ENCODE measurements around the gene LBP. TPM values are rescaled to one million over a fixed set of nuclear protein-coding genes. Genes with fewer than 3 reads are reported as not detected.
A peak's percentile ranks its signal among the peaks of the same experiment; 100 is the strongest.

Gene LBP
- total RNA-seq, 1 donor from 2014 or later = not detected

DNA sequence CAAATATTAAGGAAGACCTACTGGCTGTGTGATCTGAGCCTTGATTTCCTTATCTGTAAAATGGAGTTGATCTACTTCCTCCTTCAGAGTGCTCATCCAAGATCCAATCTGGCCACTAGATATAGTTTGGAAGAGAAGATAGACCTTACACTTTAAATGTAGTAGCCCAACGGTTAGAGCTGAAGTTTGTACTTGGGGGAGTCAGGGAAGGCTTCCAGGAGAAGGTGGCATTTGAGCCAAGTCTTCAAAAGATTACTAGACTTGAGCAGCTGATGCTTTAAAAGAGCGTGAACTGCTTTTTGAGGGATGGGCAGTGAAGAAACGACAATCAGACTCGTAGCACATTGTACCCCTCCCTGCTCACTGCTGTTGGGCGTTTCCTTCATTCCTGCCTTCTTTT lies 3.6 kb downstream of the LBP start:
- intact Hi-C loops (cut with micrococcal nuclease) = no loop called here
- Mint-ChIP-seq H3K36me3 (ENCODE audit: low read depth) (no peaks in the 10 kb centered on the region), H3K9me3 (no peaks in the 10 kb centered on the region), H3K4me1 (peaks cover 2% of the 10 kb centered on the region), H3K27ac (no peak overlapping the region), H3K4me3 (no peak overlapping the region), H3K27me3 (no peaks in the 10 kb centered on the region)
- DNase-seq = no peak

DNA sequence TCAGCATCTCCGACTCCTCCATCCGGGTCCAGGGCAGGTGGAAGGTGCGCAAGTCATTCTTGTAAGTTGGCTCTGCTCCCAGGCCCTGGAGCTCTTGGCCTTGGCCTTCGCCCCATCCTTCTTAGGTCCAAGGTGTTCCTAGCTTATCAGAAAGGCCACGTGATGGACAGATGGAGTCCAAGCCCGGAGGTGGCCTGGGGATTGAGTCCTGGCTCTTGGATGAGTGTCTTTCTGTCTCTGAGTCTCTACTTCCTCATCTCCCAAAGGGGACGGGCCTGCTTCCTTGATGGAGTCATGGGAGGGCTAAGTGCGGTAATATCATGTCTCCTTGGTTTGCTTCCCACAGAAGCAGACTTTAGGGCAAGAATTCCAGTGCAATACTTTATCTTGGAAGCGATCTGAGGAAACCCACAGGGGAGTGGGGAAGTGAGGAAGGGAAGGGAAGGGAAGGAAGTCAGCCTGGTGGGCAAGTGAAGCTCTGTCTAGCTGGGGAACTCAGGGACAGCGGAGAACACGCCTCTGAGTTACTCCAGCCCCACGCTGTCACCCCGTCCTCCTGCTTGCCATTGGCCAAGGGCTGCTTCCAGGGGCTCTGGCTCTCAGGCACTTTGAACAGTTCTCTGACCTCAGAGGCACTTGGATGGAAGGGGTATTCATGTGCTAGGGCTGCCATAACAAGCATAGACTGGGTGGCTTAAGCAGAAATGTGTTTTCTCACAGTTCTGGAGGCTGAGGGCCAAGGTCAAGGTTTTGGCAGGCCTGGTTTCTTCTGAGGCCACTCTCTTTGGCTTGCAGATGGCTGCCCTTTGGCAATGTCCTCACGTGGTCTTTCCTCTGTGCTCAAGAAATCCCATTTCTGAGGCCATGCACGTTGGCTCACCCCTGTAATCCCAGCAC lies 4.8 kb downstream of the LBP start:
- peaks cover 2% of the 10 kb centered on the region for H3K4me1 Mint-ChIP-seq
- H3K27me3 Mint-ChIP-seq = no peaks in the 10 kb centered on the region
- no peaks in the 10 kb centered on the region for H3K9me3 Mint-ChIP-seq

DNA sequence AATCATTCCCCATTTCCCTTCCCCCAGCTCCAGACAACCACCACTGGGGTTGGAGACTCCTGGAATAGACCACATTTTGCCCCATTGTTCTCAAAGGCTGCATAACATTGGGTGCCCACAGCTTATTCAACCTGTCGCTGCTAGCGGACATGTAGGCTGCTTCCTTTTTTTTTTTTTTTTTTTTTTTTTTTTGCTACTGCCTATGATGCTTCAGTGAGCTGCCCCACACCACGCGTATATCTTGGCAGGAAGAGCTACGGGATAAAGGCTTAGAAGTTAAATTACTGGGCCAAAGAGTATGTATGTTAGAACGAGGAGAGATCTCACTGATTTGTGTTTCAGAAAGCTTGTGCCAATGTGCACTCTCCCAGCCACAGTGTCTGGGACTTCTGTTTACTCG lies 7.0 kb downstream of the LBP start:
- intact Hi-C loops (cut with micrococcal nuclease) = no loop called here
- Mint-ChIP-seq H3K9me3 (no peaks in the 10 kb centered on the region), H3K4me1 (peaks cover 6% of the 10 kb centered on the region), H3K27me3 (no peaks in the 10 kb centered on the region), H3K36me3 (ENCODE audit: low read depth) (no peaks in the 10 kb centered on the region), H3K4me3 (no peak overlapping the region), H3K27ac (no peak overlapping the region)
- DNase-seq = no peak

More for the DNA sequence above, 4.8 kb downstream of the LBP start:
- Mint-ChIP-seq H3K4me3 (no peak overlapping the region), H3K36me3 (ENCODE audit: low read depth) (no peaks in the 10 kb centered on the region), H3K27ac (no peak overlapping the region)
- intact Hi-C loops (cut with micrococcal nuclease) = no loop called here
- DNase-seq = no peak

DNA sequence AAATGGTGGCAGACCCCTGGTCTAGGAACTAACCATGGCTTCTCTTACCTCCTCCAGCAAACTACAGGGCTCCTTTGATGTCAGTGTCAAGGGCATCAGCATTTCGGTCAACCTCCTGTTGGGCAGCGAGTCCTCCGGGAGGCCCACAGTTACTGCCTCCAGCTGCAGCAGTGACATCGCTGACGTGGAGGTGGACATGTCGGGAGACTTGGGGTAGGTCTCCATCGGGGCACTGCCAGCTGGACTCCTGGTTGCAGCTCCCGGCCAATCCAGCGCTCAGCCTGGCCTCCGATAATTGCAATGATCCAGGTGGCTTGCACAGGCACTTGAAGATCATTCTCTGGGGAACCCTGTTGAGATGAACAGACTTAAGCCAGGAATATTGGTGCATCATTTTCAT lies 7.9 kb downstream of the LBP start:
- Mint-ChIP-seq H3K4me1 (peaks cover 6% of the 10 kb centered on the region), H3K9me3 (no peaks in the 10 kb centered on the region), H3K36me3 (ENCODE audit: low read depth) (no peaks in the 10 kb centered on the region), H3K27me3 (no peaks in the 10 kb centered on the region), H3K27ac (no peak overlapping the region), H3K4me3 (no peak overlapping the region)
- no peak for DNase-seq
- intact Hi-C loops (cut with micrococcal nuclease) = no loop called here

DNA sequence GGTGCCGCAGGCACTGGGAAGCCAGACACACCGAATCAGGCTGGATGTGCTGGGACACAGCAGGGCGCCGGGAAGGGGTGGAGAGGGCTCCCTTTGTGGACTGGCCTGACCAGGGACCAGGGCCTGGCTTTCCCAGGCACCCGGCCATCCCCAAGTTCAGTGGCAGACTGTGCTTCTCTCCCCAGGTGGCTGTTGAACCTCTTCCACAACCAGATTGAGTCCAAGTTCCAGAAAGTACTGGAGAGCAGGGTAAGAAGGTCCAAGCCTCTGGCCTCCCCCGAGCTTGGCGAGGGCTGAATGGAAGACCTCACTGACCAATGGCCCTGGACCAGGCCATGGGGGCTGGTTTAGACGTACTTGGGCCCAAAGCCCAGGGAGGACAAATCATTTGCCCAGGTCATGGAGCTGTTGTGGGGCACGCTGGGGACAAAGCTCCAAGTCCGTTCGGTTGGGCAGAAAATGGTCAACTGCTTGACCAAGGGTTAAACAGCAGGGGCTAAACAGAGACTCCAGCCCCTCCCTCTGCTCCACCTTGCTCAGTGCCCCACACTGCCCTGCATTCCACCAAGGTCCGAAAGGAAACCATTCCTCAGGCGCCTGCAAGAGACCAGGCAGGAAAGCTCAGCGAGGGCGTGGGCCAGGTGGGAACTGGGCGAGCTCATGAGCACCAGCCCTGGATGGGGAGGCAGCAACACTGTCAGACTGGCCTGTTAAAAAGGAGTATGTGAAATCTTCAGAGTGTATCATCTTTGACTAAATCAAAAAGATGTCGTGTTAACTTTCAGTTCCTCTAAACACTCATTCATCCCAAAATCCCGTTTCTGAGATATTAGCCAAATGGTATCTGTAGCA lies 9.1 kb downstream of the LBP start:
- H3K36me3 Mint-ChIP-seq (ENCODE audit: low read depth) = no peaks in the 10 kb centered on the region
- peak overlapping the region; percentile 15 for H3K27ac Mint-ChIP-seq
- no peak for DNase-seq
- intact Hi-C loops (cut with micrococcal nuclease) = no loop called here
- peaks cover 6% of the 10 kb centered on the region for H3K4me1 Mint-ChIP-seq
- no peaks in the 10 kb centered on the region for H3K9me3 Mint-ChIP-seq
- no peaks in the 10 kb centered on the region for H3K27me3 Mint-ChIP-seq
- no peak overlapping the region for H3K4me3 Mint-ChIP-seq

DNA sequence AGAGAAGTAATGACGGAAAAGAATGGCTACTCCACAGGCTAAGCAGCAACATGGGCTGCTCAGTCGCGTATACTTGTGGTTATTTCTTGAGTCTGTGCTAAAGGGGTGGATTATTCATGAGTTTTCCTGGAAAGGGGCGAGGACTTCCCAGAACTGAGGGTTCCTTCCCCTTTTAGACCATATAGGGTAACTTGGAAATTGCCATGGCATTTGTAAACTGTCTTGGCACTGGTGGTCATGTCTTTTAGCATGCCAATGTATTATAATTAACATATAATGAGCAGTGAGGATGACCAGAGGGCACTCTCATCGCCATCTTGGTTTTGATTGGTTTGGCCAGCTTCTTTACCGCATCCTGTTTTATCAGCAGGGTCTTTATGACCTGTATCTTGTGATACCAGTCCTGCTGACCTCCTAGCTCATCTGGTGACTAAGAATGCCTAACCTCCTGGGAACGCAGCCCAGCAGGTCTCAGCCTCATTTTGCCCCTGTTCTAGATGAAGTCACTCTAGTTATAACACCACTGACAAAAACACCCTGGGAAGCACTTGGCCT lies 11.4 kb downstream of the LBP start:
- Mint-ChIP-seq H3K4me1 (peaks cover 6% of the 10 kb centered on the region), H3K4me3 (no peak overlapping the region), H3K36me3 (ENCODE audit: low read depth) (no peaks in the 10 kb centered on the region), H3K27ac (no peak overlapping the region), H3K9me3 (no peaks in the 10 kb centered on the region), H3K27me3 (no peaks in the 10 kb centered on the region)
- DNase-seq = no peak
- intact Hi-C loops (cut with micrococcal nuclease) = no loop called here

DNA sequence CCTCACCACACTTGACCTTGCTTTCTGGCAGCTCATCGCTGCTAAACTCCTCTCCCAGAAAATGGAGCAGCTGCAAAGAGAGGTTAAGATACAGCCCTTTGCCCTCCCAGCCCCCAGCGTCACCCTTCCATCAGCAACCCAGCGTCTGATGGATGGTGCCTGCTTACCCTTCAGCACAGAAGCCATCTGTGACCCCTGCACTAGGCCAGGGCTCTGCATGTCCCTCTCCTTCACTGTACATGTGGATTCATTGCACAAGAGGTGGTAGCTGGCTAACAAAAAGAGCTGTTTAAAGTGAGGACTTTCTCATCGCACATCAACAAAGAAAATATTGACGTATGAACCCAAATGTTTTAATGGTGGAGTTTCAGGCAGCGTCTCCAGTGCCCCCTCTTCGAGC lies 12.3 kb downstream of the LBP start:
- intact Hi-C loops (cut with micrococcal nuclease) = no loop called here
- DNase-seq = no peak
- H3K4me3 Mint-ChIP-seq = no peak overlapping the region
- no peaks in the 10 kb centered on the region for H3K9me3 Mint-ChIP-seq
- no peak overlapping the region for H3K27ac Mint-ChIP-seq
- no peaks in the 10 kb centered on the region for H3K27me3 Mint-ChIP-seq
- H3K36me3 Mint-ChIP-seq (ENCODE audit: low read depth) = no peaks in the 10 kb centered on the region
- H3K4me1 Mint-ChIP-seq = peaks cover 4% of the 10 kb centered on the region

DNA sequence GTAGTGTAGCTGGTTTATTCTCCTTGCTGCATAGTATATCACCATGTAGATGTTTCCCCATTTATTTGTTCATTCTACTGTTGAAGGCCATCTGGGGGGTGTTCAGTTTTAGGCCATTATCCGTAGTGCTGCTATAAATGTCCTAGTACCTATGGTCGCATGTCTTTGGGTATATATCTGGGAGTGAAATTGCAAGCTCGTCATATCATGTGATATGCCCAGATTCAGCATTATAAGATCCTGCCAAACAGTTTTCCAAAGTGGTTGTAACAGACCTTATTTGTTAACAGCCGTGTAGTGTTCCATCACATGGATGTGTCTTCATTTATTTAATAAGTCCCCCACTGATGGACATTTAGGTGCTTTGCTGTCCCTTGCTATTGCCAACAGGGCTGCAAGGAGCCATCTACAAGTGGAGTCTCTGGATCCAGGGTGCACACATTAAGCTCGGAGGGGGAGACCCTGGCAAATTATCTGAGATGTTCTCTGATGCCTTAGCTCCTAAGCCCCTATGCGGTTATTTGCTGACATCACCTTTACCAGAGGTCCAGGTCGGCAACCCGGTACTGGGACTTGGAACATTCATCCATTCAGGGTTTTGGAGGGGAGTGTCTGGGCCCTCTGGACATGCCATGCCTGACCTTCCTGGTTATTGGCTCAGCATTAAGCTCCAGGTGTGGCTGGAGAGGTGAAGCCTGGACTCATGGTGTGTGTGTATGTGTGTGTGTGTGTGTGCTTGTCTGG lies 16.9 kb downstream of the LBP start:
- no peak overlapping the region for H3K4me3 Mint-ChIP-seq
- no peaks in the 10 kb centered on the region for H3K27me3 Mint-ChIP-seq
- no peak overlapping the region for H3K27ac Mint-ChIP-seq
- no peaks in the 10 kb centered on the region for H3K9me3 Mint-ChIP-seq
- intact Hi-C loops (cut with micrococcal nuclease) = no loop called here
- no peaks in the 10 kb centered on the region for H3K36me3 Mint-ChIP-seq (ENCODE audit: low read depth)
- DNase-seq = no peak
- H3K4me1 Mint-ChIP-seq = no peaks in the 10 kb centered on the region

DNA sequence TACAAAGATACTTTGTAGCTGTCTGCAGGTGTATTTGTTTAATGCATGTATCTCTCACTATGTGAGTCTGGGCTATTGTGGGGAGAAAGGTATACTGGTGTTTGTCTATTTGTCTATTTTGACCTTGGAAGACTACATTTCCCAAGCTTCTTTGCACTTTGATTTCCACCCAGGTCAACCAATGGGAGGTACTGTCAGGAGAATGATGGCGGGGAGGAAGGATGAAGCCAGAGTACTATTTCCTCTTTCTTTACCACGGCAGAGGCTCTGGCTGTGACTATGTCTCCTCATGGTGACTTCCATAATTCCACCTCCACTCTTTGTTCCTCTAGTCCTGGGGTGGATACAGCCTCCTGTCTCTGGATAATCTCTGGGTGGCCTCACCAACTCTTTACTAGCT lies 23.1 kb downstream of the LBP start:
- Mint-ChIP-seq H3K27ac (no peak overlapping the region), H3K4me3 (no peak overlapping the region), H3K9me3 (no peaks in the 10 kb centered on the region), H3K36me3 (ENCODE audit: low read depth) (no peaks in the 10 kb centered on the region), H3K27me3 (peaks cover 10% of the 10 kb centered on the region), H3K4me1 (no peaks in the 10 kb centered on the region)
- no peak for DNase-seq
- intact Hi-C loops (cut with micrococcal nuclease) = no loop called here

DNA sequence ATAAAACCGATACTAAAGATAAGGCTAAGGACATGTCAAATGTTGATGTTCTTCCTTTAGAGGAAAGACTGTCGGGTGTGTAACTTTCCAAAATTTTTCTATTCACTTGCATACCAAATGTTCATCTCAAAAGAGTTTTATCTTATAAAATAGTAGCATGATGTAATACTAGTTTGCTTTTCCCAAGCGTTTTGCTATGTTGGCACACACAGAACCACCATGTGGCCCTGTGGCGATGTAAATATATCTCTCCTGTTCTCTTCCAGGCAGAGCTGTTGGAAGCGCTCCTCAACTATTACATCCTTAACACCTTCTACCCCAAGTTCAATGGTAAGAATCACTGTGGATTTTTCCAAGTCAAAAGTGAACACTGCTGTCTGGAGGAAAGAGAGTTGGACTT lies 26.5 kb downstream of the LBP start:
- Mint-ChIP-seq H3K27me3 (peaks cover 13% of the 10 kb centered on the region), H3K27ac (no peak overlapping the region), H3K9me3 (no peaks in the 10 kb centered on the region), H3K4me1 (no peaks in the 10 kb centered on the region), H3K36me3 (ENCODE audit: low read depth) (no peaks in the 10 kb centered on the region), H3K4me3 (no peak overlapping the region)
- no peak for DNase-seq
- intact Hi-C loops (cut with micrococcal nuclease) = no loop called here

DNA sequence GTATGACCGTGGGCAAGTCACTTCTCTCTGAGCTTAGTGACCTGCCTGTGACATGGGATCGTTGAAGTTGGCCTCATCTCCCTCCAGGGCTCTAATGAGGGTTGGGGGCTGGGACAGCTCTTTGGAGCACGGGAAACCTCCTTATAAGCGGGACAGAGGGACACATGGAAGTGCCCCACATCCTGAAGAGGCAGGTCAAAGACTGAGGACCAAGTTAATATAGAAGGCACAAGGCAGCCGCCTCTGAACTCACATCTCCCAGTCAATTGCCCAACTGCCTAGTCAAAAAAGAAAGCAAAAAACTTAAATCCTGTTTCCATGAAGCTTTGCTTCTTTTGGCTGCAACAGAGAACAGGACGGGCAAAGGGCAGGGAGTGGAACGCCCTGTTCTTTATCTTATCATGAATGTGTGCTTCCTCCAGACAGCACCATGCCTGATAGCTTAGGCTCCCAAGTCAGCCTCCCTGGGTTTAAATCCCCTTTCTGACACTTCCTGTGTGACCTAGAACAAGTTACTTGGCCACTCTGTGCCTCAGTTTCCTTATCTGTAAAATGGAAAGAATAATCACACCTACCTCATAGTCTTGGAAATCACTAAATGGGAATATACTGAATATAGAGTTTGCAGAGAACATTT lies 27.1 kb downstream of the LBP start:
- no peaks in the 10 kb centered on the region for H3K9me3 Mint-ChIP-seq
- H3K27ac Mint-ChIP-seq = no peak overlapping the region
- no peak for DNase-seq
- H3K27me3 Mint-ChIP-seq = peaks cover 13% of the 10 kb centered on the region
- H3K4me1 Mint-ChIP-seq = no peaks in the 10 kb centered on the region
- H3K4me3 Mint-ChIP-seq = no peak overlapping the region
- intact Hi-C loops (cut with micrococcal nuclease) = no loop called here
- no peaks in the 10 kb centered on the region for H3K36me3 Mint-ChIP-seq (ENCODE audit: low read depth)

DNA sequence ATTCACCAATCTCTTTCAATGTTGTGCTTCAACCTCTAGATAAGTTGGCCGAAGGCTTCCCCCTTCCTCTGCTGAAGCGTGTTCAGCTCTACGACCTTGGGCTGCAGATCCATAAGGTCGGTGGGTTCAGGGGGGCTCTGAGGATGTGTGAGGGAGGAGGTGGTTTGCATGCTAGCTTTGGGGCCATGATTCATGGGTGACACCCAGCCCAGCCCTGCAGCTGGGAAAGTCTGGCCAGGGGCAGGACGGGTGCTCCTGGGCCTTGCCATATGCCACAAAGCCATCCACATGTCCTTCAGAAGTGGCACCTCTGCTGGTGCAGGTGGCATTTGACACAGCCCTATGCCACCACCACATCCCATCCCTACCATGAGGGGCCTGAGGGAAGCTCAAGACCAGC lies 27.6 kb downstream of the LBP start:
- H3K4me3 Mint-ChIP-seq = no peak overlapping the region
- no peak for DNase-seq
- H3K36me3 Mint-ChIP-seq (ENCODE audit: low read depth) = no peaks in the 10 kb centered on the region
- intact Hi-C loops (cut with micrococcal nuclease) = no loop called here
- H3K4me1 Mint-ChIP-seq = no peaks in the 10 kb centered on the region
- no peak overlapping the region for H3K27ac Mint-ChIP-seq
- peaks cover 13% of the 10 kb centered on the region for H3K27me3 Mint-ChIP-seq
- no peaks in the 10 kb centered on the region for H3K9me3 Mint-ChIP-seq

DNA sequence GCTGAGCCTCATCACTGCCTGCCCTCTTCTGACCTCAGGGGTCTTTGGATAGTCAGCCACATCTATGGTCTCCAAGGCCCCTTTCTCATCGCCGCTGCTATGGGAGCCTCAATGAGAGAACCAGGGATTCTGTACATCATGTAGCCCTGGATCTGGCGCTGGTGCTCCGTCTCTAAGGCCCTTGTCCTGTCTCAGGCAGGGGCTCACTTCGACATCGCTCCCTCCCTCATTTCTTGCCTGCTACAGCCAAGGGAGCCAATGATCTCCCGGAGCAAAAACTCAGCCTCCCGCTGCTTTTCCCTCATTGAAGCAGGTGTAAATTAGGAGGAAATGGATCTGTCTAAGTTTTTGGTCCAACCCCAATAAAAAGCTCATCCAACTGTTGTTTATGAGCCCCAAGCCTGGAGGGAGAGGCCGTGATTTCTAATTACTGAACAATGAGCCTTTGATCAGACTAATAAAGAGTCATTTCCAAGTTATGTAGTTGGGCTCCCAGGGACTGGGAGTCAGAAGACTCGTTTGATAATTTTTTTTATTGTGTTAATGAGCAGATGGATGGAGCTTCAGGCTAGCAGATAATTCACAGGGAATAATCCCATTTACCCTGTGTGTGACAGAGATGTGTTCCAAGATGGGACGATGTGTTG lies 30.9 kb downstream of the LBP start:
- no peak for DNase-seq
- intact Hi-C loops (cut with micrococcal nuclease) = no loop called here
- H3K27me3 Mint-ChIP-seq = peaks cover 7% of the 10 kb centered on the region
- no peaks in the 10 kb centered on the region for H3K4me1 Mint-ChIP-seq
- no peaks in the 10 kb centered on the region for H3K36me3 Mint-ChIP-seq (ENCODE audit: low read depth)
- no peak overlapping the region for H3K4me3 Mint-ChIP-seq
- no peaks in the 10 kb centered on the region for H3K9me3 Mint-ChIP-seq
- no peak overlapping the region for H3K27ac Mint-ChIP-seq

Data from activated CD4-positive, alpha-beta T cell treated with anti-CD3 and anti-CD28 coated beads, Interleukin-2, amount 10 ng/mL, durations not matched to agents 24 days and 14 days (primary cell).